ENCODE data around the gene TEDC1. TPM values are rescaled to one million over a fixed set of nuclear protein-coding genes. Genes with fewer than 3 reads are reported as not detected.
"Not testable (repeated sequence)": the region's sequence is repeated elsewhere in the genome, so short reads cannot be mapped to it uniquely, and the experiment has no call there.

Gene TEDC1
- total RNA-seq, 2 donors from 2014 or later: 7.5 to 8.9 TPM

DNA sequence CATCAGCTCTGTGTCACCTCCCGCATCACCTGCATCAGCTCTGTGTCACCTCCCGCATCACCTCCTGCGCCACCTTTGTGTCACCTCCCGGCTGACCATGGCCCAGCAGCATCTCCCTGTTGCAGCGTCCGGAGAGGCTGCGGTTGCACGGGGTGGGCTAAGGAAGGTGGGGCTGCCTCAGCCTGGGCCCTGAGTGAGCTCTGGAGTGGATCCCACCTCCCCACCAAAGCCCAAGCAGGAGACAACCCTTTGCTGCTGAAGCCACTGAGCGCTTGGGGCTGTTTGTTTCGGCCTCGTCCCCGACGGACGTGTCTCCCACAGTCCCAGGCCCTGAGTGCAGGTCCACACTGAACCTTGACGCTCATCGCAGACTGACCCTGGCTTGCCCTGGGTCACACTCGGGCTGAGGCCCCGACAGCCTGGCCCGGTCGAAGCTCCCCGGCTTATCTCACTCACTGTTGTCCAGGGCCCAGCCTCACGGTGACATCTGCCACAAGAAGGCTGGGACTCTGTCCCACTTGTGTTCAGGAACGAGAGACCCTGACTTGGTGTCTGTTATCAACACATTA is 47.5 kb downstream of the TEDC1 start:
- intact Hi-C loops (cut with DNase I): no loop called here
- no peaks in the 10 kb centered on the region for H3K27me3 ChIP-seq (replicated peaks; ENCODE audit: insufficient read depth)

DNA sequence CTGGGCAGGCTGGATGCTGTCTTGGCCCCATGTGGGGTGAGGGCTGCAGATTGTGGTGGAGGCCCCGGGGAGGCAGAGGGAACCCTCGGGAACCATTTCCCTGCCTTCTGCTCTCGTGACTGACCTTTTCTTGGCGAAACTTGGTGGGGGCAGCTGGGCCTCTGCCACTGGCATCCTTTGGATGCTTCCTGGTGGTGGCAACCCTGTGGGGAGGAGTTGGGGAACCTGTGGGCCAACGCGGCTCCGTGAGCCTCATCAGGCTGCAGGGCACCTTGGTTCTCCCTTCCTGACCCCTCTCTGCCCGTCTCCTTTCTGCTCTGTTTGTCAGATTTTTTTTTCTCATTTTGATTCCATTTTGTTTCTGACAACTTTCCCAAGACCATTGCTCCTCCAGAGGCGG is 49.8 kb downstream of the TEDC1 start:
- intact Hi-C loops (cut with DNase I): no loop called here
- no peak for TF ChIP-seq POLR2A (IDR thresholded peaks at IDR 0.05)
- TF ChIP-seq POLR2AphosphoS5 (IDR thresholded peaks at IDR 0.05): no peak
- TF ChIP-seq CTCF (IDR thresholded peaks at IDR 0.05): no peak
- Histone ChIP-seq H3K36me3 (no peaks in the 10 kb centered on the region), H3K9me3 (no peaks in the 10 kb centered on the region), H3K4me1 (replicated peaks) (no peaks in the 10 kb centered on the region), H3K4me3 (no peak overlapping the region), H3K27me3 (replicated peaks; ENCODE audit: insufficient read depth) (no peaks in the 10 kb centered on the region), H3K27ac (no peak overlapping the region)
- DNase-seq (ENCODE audit: low spot score): no peak
- 87% methylated on average over 9 of the region's 9 CpGs for WGBS

More for the DNA sequence above, 47.5 kb downstream of the TEDC1 start:
- WGBS: 89% methylated on average over 22 of the region's 23 CpGs
- Histone ChIP-seq H3K36me3 (no peaks in the 10 kb centered on the region), H3K27ac (no peak overlapping the region), H3K9me3 (no peaks in the 10 kb centered on the region), H3K4me3 (no peak overlapping the region), H3K4me1 (replicated peaks) (no peaks in the 10 kb centered on the region)
- TF ChIP-seq POLR2AphosphoS5 (IDR thresholded peaks at IDR 0.05): no peak
- no peak for TF ChIP-seq POLR2A (IDR thresholded peaks at IDR 0.05)
- DNase-seq (ENCODE audit: low spot score): no peak

DNA sequence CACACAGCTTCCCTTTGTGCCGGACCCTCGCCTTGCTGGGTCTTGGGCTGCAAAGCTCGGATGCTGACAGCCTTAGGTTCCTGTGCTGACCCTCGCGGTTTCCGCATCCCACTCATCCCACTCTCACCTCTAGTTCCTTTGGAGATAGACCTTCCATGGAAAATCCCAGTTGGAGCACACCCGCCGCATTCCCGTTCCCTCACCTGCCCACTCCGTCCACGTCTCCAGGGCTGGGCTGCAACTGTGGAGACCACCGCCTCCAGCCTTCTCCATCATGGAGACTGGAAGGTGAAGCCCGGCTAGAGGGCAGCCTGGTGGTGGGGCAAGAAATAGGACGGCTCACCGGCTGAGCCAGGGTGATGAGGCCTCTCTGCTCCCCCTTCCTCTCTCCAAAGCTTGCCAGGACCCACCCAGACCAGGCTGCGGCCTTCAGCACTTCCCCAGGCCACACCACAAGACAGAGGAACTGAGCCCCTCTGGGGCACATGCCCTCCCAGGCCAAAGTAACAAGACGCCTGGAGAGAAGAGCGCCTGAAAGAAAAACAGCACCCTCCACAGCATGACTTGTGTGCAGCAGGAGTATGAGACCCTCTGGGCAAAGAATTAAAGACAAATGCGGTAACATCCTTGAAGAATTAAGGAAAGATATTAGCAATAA is 50.3 kb downstream of the TEDC1 start:
- Histone ChIP-seq H3K27ac (no peak overlapping the region), H3K4me1 (replicated peaks) (no peaks in the 10 kb centered on the region), H3K9me3 (no peaks in the 10 kb centered on the region), H3K4me3 (no peak overlapping the region), H3K27me3 (replicated peaks; ENCODE audit: insufficient read depth) (no peaks in the 10 kb centered on the region), H3K36me3 (no peaks in the 10 kb centered on the region)
- DNase-seq (ENCODE audit: low spot score): no peak
- WGBS: 84% methylated on average over 19 of the region's 19 CpGs
- intact Hi-C loops (cut with DNase I): no loop called here
- no peak for TF ChIP-seq POLR2A (IDR thresholded peaks at IDR 0.05)
- TF ChIP-seq CTCF (IDR thresholded peaks at IDR 0.05): no peak
- TF ChIP-seq POLR2AphosphoS5 (IDR thresholded peaks at IDR 0.05): no peak

DNA sequence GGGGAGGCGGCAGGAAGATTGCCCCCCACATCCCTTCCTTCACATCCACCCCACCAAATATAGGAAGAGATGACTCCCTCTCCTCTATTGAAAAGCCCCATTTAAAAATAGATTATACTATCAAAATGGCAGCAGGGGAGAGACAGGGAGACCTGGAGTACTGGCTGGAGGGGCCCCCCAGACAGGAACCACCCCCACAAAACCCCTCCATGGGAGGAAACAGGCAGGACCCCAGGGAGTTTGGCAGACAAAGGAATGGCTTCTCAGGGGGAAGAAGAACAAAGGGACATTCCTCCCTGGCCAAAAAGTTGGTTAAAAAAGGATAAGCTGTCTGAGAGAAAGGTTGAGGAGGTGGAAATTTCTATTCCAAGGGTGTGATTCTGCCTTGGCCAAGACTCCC is 54.6 kb downstream of the TEDC1 start:
- 92% methylated on average over 1 of the region's 1 CpG for WGBS
- H3K27ac ChIP-seq; H3K4me3 ChIP-seq; H3K9me3 ChIP-seq; H3K4me1 ChIP-seq (replicated peaks); H3K36me3 ChIP-seq; H3K27me3 ChIP-seq (replicated peaks; ENCODE audit: insufficient read depth); intact Hi-C loops (cut with DNase I); DNase-seq (ENCODE audit: low spot score): not testable (repeated sequence)

DNA sequence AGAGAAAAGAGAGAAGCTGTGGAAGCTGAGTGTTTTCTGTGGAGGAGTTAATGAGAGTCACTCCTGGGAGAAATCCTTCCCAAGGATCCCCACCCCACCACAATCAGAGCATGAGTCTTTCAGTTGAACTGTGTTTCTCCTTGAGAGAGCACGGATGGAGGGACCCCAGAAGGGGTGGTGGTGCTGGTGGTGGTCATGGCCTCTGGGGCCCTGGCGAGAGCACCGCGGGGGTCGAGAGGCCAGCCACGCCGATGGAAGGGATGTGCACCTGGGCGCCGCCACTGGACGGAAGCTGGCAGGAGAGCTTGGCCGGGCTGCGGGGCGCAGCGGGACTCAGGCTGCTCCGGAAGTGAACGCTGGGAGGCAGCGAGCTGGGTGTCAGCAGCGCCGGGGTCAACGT is 55.4 kb downstream of the TEDC1 start:
- H3K27ac ChIP-seq; H3K4me1 ChIP-seq (replicated peaks); H3K27me3 ChIP-seq (replicated peaks; ENCODE audit: insufficient read depth); DNase-seq (ENCODE audit: low spot score); intact Hi-C loops (cut with DNase I); H3K36me3 ChIP-seq; H3K4me3 ChIP-seq; H3K9me3 ChIP-seq: not testable (repeated sequence)
- WGBS: 90% methylated on average over 10 of the region's 20 CpGs

- H3K9me3 ChIP-seq; H3K36me3 ChIP-seq; H3K4me1 ChIP-seq (replicated peaks); H3K27me3 ChIP-seq (replicated peaks; ENCODE audit: insufficient read depth); H3K4me3 ChIP-seq; H3K27ac ChIP-seq; DNase-seq (ENCODE audit: low spot score); intact Hi-C loops (cut with DNase I): not testable (repeated sequence)
- WGBS: 94% methylated on average over 10 of the region's 24 CpGs
These were observed 56.0 kb downstream of the TEDC1 start for GRCh38 chr14:105547072-105547471.

- intact Hi-C loops (cut with DNase I): no loop called here
- TF ChIP-seq POLR2AphosphoS5 (IDR thresholded peaks at IDR 0.05) (no peak), POLR2A (IDR thresholded peaks at IDR 0.05) (no peak), CTCF (IDR thresholded peaks at IDR 0.05) (no peak)
- DNase-seq (ENCODE audit: low spot score): no peak
- Histone ChIP-seq H3K4me3 (no peak overlapping the region), H3K36me3 (no peaks in the 10 kb centered on the region), H3K27me3 (replicated peaks; ENCODE audit: insufficient read depth) (no peaks in the 10 kb centered on the region), H3K27ac (no peak overlapping the region), H3K9me3 (no peaks in the 10 kb centered on the region), H3K4me1 (replicated peaks) (no peaks in the 10 kb centered on the region)
- WGBS: 98% methylated on average over 30 of the region's 38 CpGs
These were observed 56.7 kb downstream of the TEDC1 start for GRCh38 chr14:105547741-105548169.
